Right cardiac atrium (tissue), 5 donors: ENCODE results near the gene DCTN1. TPM values are rescaled to one million over a fixed set of nuclear protein-coding genes. Genes with fewer than 3 reads are reported as not detected.

Experiments used
- ATAC-seq, 2 donors: fragments of 200-7000 bp; cut with Tn5 transposase; one replicate each; pipeline versions ENCODE4 v1.8.0 to v1.9.1; 2020; ENCODE audit warnings: moderate library complexity in 2 of 2, mild to moderate bottlenecking in 1 of 2
- DNase-seq, 3 donors: peaks; one replicate each; pipeline ENCODE4 v3.0.0-alpha.2; 2020
- H3K27ac ChIP-seq: one replicate; pipeline ENCODE4 v1.5.1; 2013; ENCODE audit warnings: mild to moderate bottlenecking, low read length, control low read depth, moderate library complexity
- H3K27me3 ChIP-seq: one replicate; pipeline ENCODE4 v1.6.1; 2013; ENCODE audit not compliant: control insufficient read depth, insufficient read depth
- H3K4me1 ChIP-seq: one replicate; pipeline ENCODE4 v1.6.1; 2013; ENCODE audit warnings: low read length; ENCODE audit not compliant: control insufficient read depth, insufficient read depth
- H3K4me3 ChIP-seq: one replicate; pipeline ENCODE4 v1.5.1; 2013; ENCODE audit warnings: low read length, control low read depth
- H3K9me3 ChIP-seq: one replicate; pipeline ENCODE4 v1.6.1; 2013; ENCODE audit warnings: low read length; ENCODE audit not compliant: control insufficient read depth
- WGBS: extraction: QIAGEN DNeasy Blood & Tissue Kit; methylation state at CpG from one replicate; pipeline ENCODE4 v1.1.7; 2013; 5-methylcytosine and 5-hydroxymethylcytosine counted together
- intact Hi-C, 4 donors: fragments of 100-400 bp; cut with DNase I; formaldehyde crosslinking; loops; one replicate each; pipeline versions ENCODE4 v1.11.0 to v1.14.0; 2022 to 2023
- polyA plus RNA-seq: library from polyadenylated mRNA; stranded (reverse); fragments of 200-250 nt; gene quantifications from one replicate; pipeline ENCODE4 v1.2.3, GENCODE V29; 2013
- total RNA-seq, 4 donors: library from RNA; stranded (reverse); fragmentation: NEBNext Ultra II Directional; extraction: Animal tissue kit (Norgen Biotek cat#: 25700); gene quantifications; one replicate each; pipeline ENCODE4 v1.2.1, GENCODE V29; 2021
- donor health status: healthy with polysubstance abuse.
- donor health status: DM: no; HTN: yes; CAD: no.
- donor health status: DM: no; HTN: no; CAD: no.
- donor health status: DM: no; HTN: yes; CAD: no; lungs with severe emphysema.
- donor health status: DM: yes; HTN: yes; CAD: no.

Gene DCTN1
- total and polyA plus RNA-seq, 5 donors, result 71.7 to 131 (median 123) TPM

DNA sequence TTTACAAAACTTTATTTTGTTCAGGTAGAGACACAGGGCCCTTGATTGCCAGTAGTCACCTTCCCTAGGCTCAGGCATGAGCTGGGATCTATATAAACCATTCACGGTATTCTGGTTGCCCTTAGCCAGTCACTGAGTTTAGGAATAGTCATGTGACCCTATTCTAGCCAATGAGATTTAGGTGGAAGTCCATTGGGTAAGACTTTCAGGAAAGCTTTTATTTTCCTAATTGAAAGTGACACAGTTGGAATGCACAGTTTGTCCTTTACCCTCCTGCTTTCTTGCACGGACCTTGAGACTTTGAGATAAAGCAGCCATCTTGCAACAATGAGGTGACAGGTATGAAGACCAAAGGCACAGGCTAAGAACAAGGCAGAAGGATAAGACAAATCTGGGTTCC is 58.4 kb downstream of the DCTN1 start:
- intact Hi-C loops, result no loop called here
- H3K27me3 ChIP-seq, result no peaks in the 10 kb centered on the region
- no peak for ATAC-seq
- WGBS, result 90% methylated on average over 2 of the region's 2 CpGs
- no peak overlapping the region for H3K27ac ChIP-seq
- H3K4me3 ChIP-seq, result no peak overlapping the region
- DNase-seq, result no peak
- peaks cover 3% of the 10 kb centered on the region for H3K4me1 ChIP-seq
- no peaks in the 10 kb centered on the region for H3K9me3 ChIP-seq

- Histone ChIP-seq H3K27me3 (no peaks in the 10 kb centered on the region), H3K9me3 (no peaks in the 10 kb centered on the region), H3K4me1 (peaks cover 3% of the 10 kb centered on the region), H3K4me3 (no peak overlapping the region), H3K27ac (no peak overlapping the region)
- ATAC-seq (no peak), DNase-seq (no peak)
- intact Hi-C loops, result no loop called here
Measured at GRCh38 chr2:74317701-74318100, 62.4 kb downstream of the DCTN1 start.

DNA sequence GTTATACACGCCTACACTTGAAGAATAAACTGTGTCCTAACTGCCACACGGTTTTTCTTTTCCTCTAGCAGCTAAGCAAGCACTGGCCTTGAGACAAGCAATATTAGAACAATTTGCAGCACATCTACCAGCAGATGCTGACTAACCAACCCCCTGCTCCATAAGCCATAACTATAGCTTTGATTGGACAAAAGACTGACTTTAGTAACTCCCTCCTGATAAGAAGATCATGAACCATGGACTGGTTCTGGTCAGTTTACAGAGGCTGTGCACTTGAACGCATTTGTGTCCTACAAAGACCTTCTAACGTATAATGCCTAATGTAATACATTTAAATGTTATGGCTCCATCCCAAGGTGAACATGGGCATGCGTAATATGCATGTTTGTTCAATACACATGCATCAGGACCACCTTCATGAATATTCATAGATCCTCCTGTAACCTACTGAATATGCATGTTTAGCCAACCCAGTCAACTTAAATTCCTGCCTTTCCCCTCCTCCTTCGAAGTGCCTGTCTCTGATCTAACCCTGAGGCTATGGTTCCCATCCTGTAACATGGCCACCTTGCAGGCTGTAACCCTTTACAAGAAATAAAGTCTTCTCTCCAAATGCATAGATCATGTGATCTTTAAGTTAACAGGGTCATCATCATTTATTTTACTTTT is 63.4 kb downstream of the DCTN1 start:
- ATAC-seq (no peak), DNase-seq (no peak)
- 68% methylated on average over 6 of the region's 6 CpGs for WGBS
- intact Hi-C loops, result no loop called here
- H3K4me1 ChIP-seq, result peaks cover 3% of the 10 kb centered on the region
- no peak overlapping the region for H3K4me3 ChIP-seq
- no peak overlapping the region for H3K27ac ChIP-seq
- no peaks in the 10 kb centered on the region for H3K27me3 ChIP-seq
- H3K9me3 ChIP-seq, result no peaks in the 10 kb centered on the region

- intact Hi-C loops, result no loop called here
- no peaks in the 10 kb centered on the region for H3K9me3 ChIP-seq
- 78% methylated on average over 5 of the region's 5 CpGs for WGBS
Measured at GRCh38 chr2:74314107-74314506, 66.0 kb downstream of the DCTN1 start.

GRCh38 chr2:74313497-74313896 is 66.6 kb downstream of the DCTN1 start:
- WGBS, result 73% methylated on average over 2 of the region's 2 CpGs

More at GRCh38 chr2:74314107-74314506, 66.0 kb downstream of the DCTN1 start:
- ATAC-seq (no peak), DNase-seq (no peak)
- Histone ChIP-seq H3K27me3 (no peaks in the 10 kb centered on the region), H3K4me3 (no peak overlapping the region), H3K4me1 (peaks cover 3% of the 10 kb centered on the region), H3K27ac (no peak overlapping the region)

GRCh38 chr2:74312913-74313312 is 67.2 kb downstream of the DCTN1 start:
- Histone ChIP-seq H3K27ac (no peak overlapping the region), H3K27me3 (no peaks in the 10 kb centered on the region)

More at GRCh38 chr2:74313497-74313896, 66.6 kb downstream of the DCTN1 start:
- H3K9me3 ChIP-seq, result no peaks in the 10 kb centered on the region
- H3K4me1 ChIP-seq, result peaks cover 3% of the 10 kb centered on the region
- H3K27me3 ChIP-seq, result no peaks in the 10 kb centered on the region
- no peak overlapping the region for H3K4me3 ChIP-seq
- intact Hi-C loops, result no loop called here
- H3K27ac ChIP-seq, result no peak overlapping the region
- ATAC-seq (no peak), DNase-seq (no peak)

More at GRCh38 chr2:74312913-74313312, 67.2 kb downstream of the DCTN1 start:
- intact Hi-C loops, result no loop called here
- peaks cover 3% of the 10 kb centered on the region for H3K4me1 ChIP-seq
- H3K4me3 ChIP-seq, result no peak overlapping the region
- H3K9me3 ChIP-seq, result no peaks in the 10 kb centered on the region
- DNase-seq (no peak), ATAC-seq (no peak)

Other genes with a start within 250 kb of the DCTN1 start
- gene BOLA3, start 232.4 kb downstream of the DCTN1 start, total RNA-seq, result 100 to 1,000 TPM in 2 of 4 donors, 10 to 100 TPM in 2; 75.5 to 111 (median 96.2) TPM
- 327 TPM for gene BOLA3, start 232.4 kb downstream of the DCTN1 start, polyA plus RNA-seq
- gene MOB1A, start 201.4 kb downstream of the DCTN1 start, total RNA-seq, result 10 to 100 TPM; 54.6 to 78.3 (median 62.8) TPM
- 24.8 TPM for gene MOB1A, start 201.4 kb downstream of the DCTN1 start, polyA plus RNA-seq
- 10 to 100 TPM in 2 of 4 donors, 1 to 10 TPM in 2; 6.7 to 18.0 (median 9.5) TPM for gene MTHFD2, start 181.7 kb downstream of the DCTN1 start, total RNA-seq
- gene MTHFD2, start 181.7 kb downstream of the DCTN1 start, polyA plus RNA-seq, result 8.7 TPM
- gene SLC4A5, start 36.9 kb downstream of the DCTN1 start, total RNA-seq, result 1 to 10 TPM in 3 of 4 donors, under 1 TPM in 1; 0.29 to 2.8 (median 1.1) TPM
- 0.79 TPM for gene SLC4A5, start 36.9 kb downstream of the DCTN1 start, polyA plus RNA-seq
- gene C2orf81, start 41.3 kb upstream of the DCTN1 start, total RNA-seq, result 1 to 10 TPM in 3 of 4 donors, under 1 TPM in 1; 0.88 to 1.6 (median 1.1) TPM
- gene C2orf81, start 41.3 kb upstream of the DCTN1 start, polyA plus RNA-seq, result 1.00 TPM
- gene WDR54, start 41.4 kb upstream of the DCTN1 start, total RNA-seq, result 1 to 10 TPM; 3.4 to 4.5 (median 3.5) TPM
- 3.4 TPM for gene WDR54, start 41.4 kb upstream of the DCTN1 start, polyA plus RNA-seq
- gene RTKN, start 61.6 kb upstream of the DCTN1 start, total RNA-seq, result 10 to 100 TPM; 21.5 to 27.9 (median 25.9) TPM
- gene RTKN, start 61.6 kb upstream of the DCTN1 start, polyA plus RNA-seq, result 16.2 TPM
- gene INO80B, start 74.8 kb upstream of the DCTN1 start, total RNA-seq, result 10 to 100 TPM; 19.2 to 22.9 (median 20.7) TPM
- gene INO80B, start 74.8 kb upstream of the DCTN1 start, polyA plus RNA-seq, result 16.8 TPM
- 10 to 100 TPM; 48.9 to 60.0 (median 56.7) TPM for gene WBP1, start 78.1 kb upstream of the DCTN1 start, total RNA-seq
- 63.1 TPM for gene WBP1, start 78.1 kb upstream of the DCTN1 start, polyA plus RNA-seq
- 10 to 100 TPM; 23.4 to 25.1 (median 24.5) TPM for gene MOGS, start 85.1 kb upstream of the DCTN1 start, total RNA-seq
- gene MOGS, start 85.1 kb upstream of the DCTN1 start, polyA plus RNA-seq, result 19.9 TPM
- 100 to 1,000 TPM; 116 to 157 (median 131) TPM for gene MRPL53, start 92.4 kb upstream of the DCTN1 start, total RNA-seq
- 107 TPM for gene MRPL53, start 92.4 kb upstream of the DCTN1 start, polyA plus RNA-seq
- gene CCDC142, start 102.7 kb upstream of the DCTN1 start, total RNA-seq, result 10 to 100 TPM in 2 of 4 donors, 1 to 10 TPM in 2; 7.5 to 11.1 (median 9.4) TPM
- gene CCDC142, start 102.7 kb upstream of the DCTN1 start, polyA plus RNA-seq, result 5.5 TPM
- gene TTC31, start 102.8 kb upstream of the DCTN1 start, total RNA-seq, result 10 to 100 TPM; 11.3 to 12.3 (median 11.8) TPM
- 11.4 TPM for gene TTC31, start 102.8 kb upstream of the DCTN1 start, polyA plus RNA-seq
- gene LBX2, start 119.3 kb upstream of the DCTN1 start, total RNA-seq, result 1 to 10 TPM in 1 of 4 donors, under 1 TPM in 3; 0.51 to 1.2 (median 0.85) TPM
- 0.52 TPM for gene LBX2, start 119.3 kb upstream of the DCTN1 start, polyA plus RNA-seq
- gene PCGF1, start 127.4 kb upstream of the DCTN1 start, total RNA-seq, result 10 to 100 TPM; 20.5 to 38.7 (median 25.6) TPM
- gene PCGF1, start 127.4 kb upstream of the DCTN1 start, polyA plus RNA-seq, result 20.9 TPM
- gene TLX2, start 134.1 kb upstream of the DCTN1 start, total RNA-seq, result not detected
- 0.05 TPM for gene TLX2, start 134.1 kb upstream of the DCTN1 start, polyA plus RNA-seq
- not detected for gene DQX1, start 145.9 kb upstream of the DCTN1 start, total RNA-seq
- gene DQX1, start 145.9 kb upstream of the DCTN1 start, polyA plus RNA-seq, result not detected
- gene AUP1, start 149.4 kb upstream of the DCTN1 start, total RNA-seq, result 10 to 100 TPM; 52.3 to 69.6 (median 63.3) TPM
- gene AUP1, start 149.4 kb upstream of the DCTN1 start, polyA plus RNA-seq, result 75.3 TPM
- gene HTRA2, start 149.6 kb upstream of the DCTN1 start, total RNA-seq, result 10 to 100 TPM; 26.3 to 31.2 (median 28.9) TPM
- gene HTRA2, start 149.6 kb upstream of the DCTN1 start, polyA plus RNA-seq, result 27.8 TPM
- 1 to 10 TPM; 4.3 to 8.3 (median 6.7) TPM for gene LOXL3, start 173.6 kb upstream of the DCTN1 start, total RNA-seq
- gene LOXL3, start 173.6 kb upstream of the DCTN1 start, polyA plus RNA-seq, result 2.4 TPM
- 1 to 10 TPM; 7.1 to 8.6 (median 7.5) TPM for gene DOK1, start 174.4 kb upstream of the DCTN1 start, total RNA-seq
- 3.7 TPM for gene DOK1, start 174.4 kb upstream of the DCTN1 start, polyA plus RNA-seq